GM12878 (cell line): ENCODE results near the gene LSM3. TPM values are rescaled to one million over a fixed set of nuclear protein-coding genes. Genes with fewer than 3 reads are reported as not detected.

Experiments used
- ATAC-seq: fragments of 200-7000 bp; cut with Tn5 transposase; 3 replicates; pipeline ENCODE4 v1.9.1; 2020; ENCODE audit warnings: mild to moderate bottlenecking, moderate library complexity
- BruUV-seq: library from RNA; stranded (reverse); fragments of 400-500 nt; replicated peaks from 2 replicates; lab custom pipeline; 2021; lab: Mats Ljungman, UMichigan
- CTCF ChIA-PET: fragments of 300-600 bp; sonication (Branson Sonifier 250); formaldehyde crosslinking; extraction: SDS; loops from one replicate; lab custom pipeline; 2021; ENCODE audit warnings: inconsistent platforms; lab: Yijun Ruan, JAX
- POLR2A ChIA-PET: fragments of 350-600 bp; formaldehyde crosslinking; extraction: SDS; loops from one replicate; lab custom pipeline; 2021; ENCODE audit warnings: inconsistent platforms; lab: Charles Lee
- RAD21 ChIA-PET: fragments of 300-600 bp; sonication (Branson Sonifier 250); formaldehyde crosslinking; loops from one replicate; lab custom pipeline; 2023; ENCODE audit warnings: antibody characterized with exemption; ENCODE audit not compliant: unreplicated experiment; lab: Charles Lee
- SMC1A ChIA-PET: fragments of 300-600 bp; sonication (Branson Sonifier 250); formaldehyde crosslinking; loops from one replicate; lab custom pipeline; 2023; ENCODE audit not compliant: unreplicated experiment, uncharacterized antibody; lab: Charles Lee
- DNase-seq: peaks from one replicate; pipeline ENCODE4 v3.0.0-alpha.2; 2011; ENCODE audit warnings: low read depth, low spot score
- FAIRE-seq: peaks from 3 replicates; lab custom pipeline; 2011; peaks lifted over from hg19 to GRCh38; lab: Jason Lieb, UNC
- H2AFZ ChIP-seq: 2 replicates; pipeline ENCODE4 v1.6.0; 2011; ENCODE audit warnings: low read depth, low read length, control low read depth; ENCODE audit not compliant: control insufficient read depth
- H3K27ac ChIP-seq: 2 replicates; pipeline ENCODE4 v1.5.1; 2011; ENCODE audit warnings: control low read depth; ENCODE audit not compliant: control insufficient read depth, insufficient read depth
- H3K27me3 ChIP-seq, 2 experiments: replicated peaks in 1 of 2; 2 replicates each; pipeline versions ENCODE4 v1.6.0 to v1.6.1; 2011; ENCODE audit warnings: low read length in 1 of 2; ENCODE audit not compliant: control insufficient read depth in 2 of 2, insufficient read depth in 2 of 2
- H3K36me3 ChIP-seq, 2 experiments: 2 replicates each; pipeline ENCODE4 v1.5.1; 2011; ENCODE audit warnings: low read length in 1 of 2; ENCODE audit not compliant: control insufficient read depth in 2 of 2, insufficient read depth in 2 of 2
- H3K4me1 ChIP-seq: 2 replicates; pipeline ENCODE4 v1.6.1; 2011; ENCODE audit warnings: mild to moderate bottlenecking, low read length, moderate library complexity, mixed read lengths; ENCODE audit not compliant: control insufficient read depth, insufficient read depth
- H3K4me2 ChIP-seq: 2 replicates; pipeline ENCODE4 v1.6.0; 2011; ENCODE audit warnings: control low read depth; ENCODE audit not compliant: control insufficient read depth, insufficient read depth
- H3K4me3 ChIP-seq: fragments of 200-600 bp; sonication (generic); 2 replicates; pipeline ENCODE4 v1.5.1; 2016
- H3K79me2 ChIP-seq: 2 replicates; pipeline ENCODE4 v1.6.0; 2011; ENCODE audit warnings: low read length; ENCODE audit not compliant: control insufficient read depth, insufficient read depth
- H3K9ac ChIP-seq: 2 replicates; pipeline ENCODE4 v1.8.0; 2011; ENCODE audit warnings: low read length, control low read depth, mixed read lengths; ENCODE audit not compliant: control insufficient read depth, insufficient read depth
- H3K9me3 ChIP-seq: replicated peaks from 3 replicates; pipeline ENCODE4 v1.5.1; 2011; ENCODE audit warnings: mild to moderate bottlenecking, low read length; ENCODE audit not compliant: control insufficient read depth, insufficient read depth
- H4K20me1 ChIP-seq: 2 replicates; pipeline ENCODE4 v1.6.0; 2011; ENCODE audit not compliant: control insufficient read depth, insufficient read depth
- ASH2L ChIP-seq: fragments of 300-600, 200-600 bp; sonication (generic); IDR thresholded peaks from 2 replicates; pipeline ENCODE4 v1.6.1; 2017; ENCODE audit warnings: low read depth, mild to moderate bottlenecking, borderline replicate concordance
- CBX3 ChIP-seq: fragments of 200-600 bp; sonication (generic); IDR thresholded peaks from 2 replicates; pipeline ENCODE4 v1.6.1; 2016; ENCODE audit warnings: low read depth, borderline replicate concordance
- CHD1 ChIP-seq: IDR thresholded peaks from 2 replicates; pipeline ENCODE4 v1.6.1; 2012; ENCODE audit warnings: low read depth, low read length, improper control_type of control experiment
- CHD4 ChIP-seq: fragments of 200-600 bp; sonication (generic); IDR thresholded peaks from 2 replicates; pipeline ENCODE4 v1.6.1; 2016; ENCODE audit warnings: mild to moderate bottlenecking
- DPF2 ChIP-seq: fragments of 450-650 bp; IDR thresholded peaks from 2 replicates; pipeline ENCODE4 v1.6.1; 2017; ENCODE audit warnings: mild to moderate bottlenecking
- HDAC2 ChIP-seq: fragments of 200-600 bp; sonication (generic); IDR thresholded peaks from 2 replicates; pipeline ENCODE4 v1.6.1; 2017
- IKZF2 ChIP-seq, 2 experiments: fragments of 450-650 bp; IDR thresholded peaks; 2 replicates each; pipeline ENCODE4 v1.6.1; 2017; ENCODE audit warnings: mild to moderate bottlenecking in 2 of 2, moderate library complexity in 2 of 2
- IRF4 ChIP-seq: IDR thresholded peaks from 2 replicates; pipeline ENCODE4 v1.6.1; 2011; ENCODE audit warnings: low read depth, low read length
- LARP7 ChIP-seq: fragments of 450-650 bp; IDR thresholded peaks from 2 replicates; pipeline ENCODE4 v1.6.1; 2017; ENCODE audit warnings: mild to moderate bottlenecking
- MEF2B ChIP-seq: fragments of 450-650 bp; IDR thresholded peaks from 2 replicates; pipeline ENCODE4 v1.6.1; 2018; ENCODE audit warnings: mild to moderate bottlenecking, moderate library complexity; ENCODE audit not compliant: partially characterized antibody, poor library complexity, severe bottlenecking
- MYB ChIP-seq: fragments of 150-350 bp; IDR thresholded peaks from 2 replicates; pipeline ENCODE4 v1.6.1; 2014; ENCODE audit warnings: mild to moderate bottlenecking, low read depth, low read length, borderline replicate concordance
- RBBP5 ChIP-seq: fragments of 200-600 bp; sonication (generic); conservative IDR thresholded peaks from 2 replicates; pipeline ENCODE4 v1.6.1; 2016
- SIX5 ChIP-seq: IDR thresholded peaks from 2 replicates; pipeline ENCODE4 v1.6.1; 2011; ENCODE audit warnings: mild to moderate bottlenecking, low read depth, low read length, moderate library complexity; ENCODE audit not compliant: severe bottlenecking
- SMAD5 ChIP-seq: IDR thresholded peaks from 2 replicates; pipeline ENCODE4 v1.6.1; 2016; ENCODE audit warnings: antibody characterized with exemption, low read depth
- TARDBP ChIP-seq: IDR thresholded peaks from 2 replicates; pipeline ENCODE4 v1.6.1; 2016; ENCODE audit warnings: borderline replicate concordance
- WRNIP1 ChIP-seq: IDR thresholded peaks from 2 replicates; pipeline ENCODE4 v1.6.1; 2011; ENCODE audit warnings: low read depth, low read length, improper control_type of control experiment, borderline replicate concordance
- ZNF24 ChIP-seq: fragments of 450-650 bp; IDR thresholded peaks from 2 replicates; pipeline ENCODE4 v1.6.1; 2017; ENCODE audit warnings: antibody characterized with exemption, mild to moderate bottlenecking
- ZNF274 ChIP-seq: IDR thresholded peaks from one replicate; pipeline ENCODE4 v1.8.0; 2011; ENCODE audit not compliant: insufficient read length, insufficient read depth
- WGBS: methylation state at CpG from one replicate; pipeline ENCODE4 v1.1.6; 2016; ENCODE audit warnings: low lambda C conversion rate; ENCODE audit not compliant: insufficient replicate concordance, insufficient coverage; ENCODE audit errors: missing lambda C conversion rate; 5-methylcytosine and 5-hydroxymethylcytosine counted together
- in situ Hi-C: fragments of 300-500 bp; cut with MboI; formaldehyde crosslinking; loops from 9 replicates; pipeline ENCODE4 v1.14.3; 2018; ENCODE audit warnings: mixed read lengths
- intact Hi-C: fragments of 100-400 bp; cut with micrococcal nuclease; formaldehyde crosslinking; loops from one replicate; pipeline ENCODE4 v1.14.2; 2022; ENCODE audit not compliant: unreplicated experiment
- polyA plus RNA-seq, 11 experiments: library from polyadenylated mRNA; depleted of rRNA in 4 of 11; unstranded in 6 of 11; stranded (reverse) in 5 of 11; fragments of >200 nt; fragmentation: Nextera tagmentation in 4 of 11; fragmentation: Illumina TruSeq in 1 of 11; extraction: Ambion mirVana in 4 of 11; extraction: Trizol in 1 of 11; gene quantifications; 1 replicate in 1 of 11; 2 replicates in 10 of 11; pipeline versions ENCODE4 v1.2.1 to v1.2.3, GENCODE V29; 2011 to 2016; ENCODE audit warnings: inconsistent platforms in 2 of 11, missing spikeins in 2 of 11, low read depth in 1 of 11
- total RNA-seq, 4 experiments: library from RNA; depleted of rRNA in 3 of 4; stranded (reverse); fragments of >200 nt in 3 of 4; fragmentation: Illumina TruSeq in 1 of 4; extraction: Trizol in 1 of 4; gene quantifications; 2 replicates each; pipeline versions ENCODE4 v1.2.1 to v1.2.3, GENCODE V29; 2013 to 2021
- TF ChIP-seq, protein P1 (sequence below): fragments of 150-350 bp; IDR thresholded peaks from 2 replicates; pipeline ENCODE4 v1.6.1; 2016; ENCODE audit warnings: low read depth, low read length
- TF ChIP-seq, protein P2 (sequence below): fragments of 450-650 bp; IDR thresholded peaks from 2 replicates; pipeline ENCODE4 v1.6.1; 2017; ENCODE audit warnings: mild to moderate bottlenecking, moderate library complexity

The LSM3 gene
- total and polyA plus RNA-seq, 10 of the 15 experiments (the other 5 are each of a cell fraction or from before 2014, with no cell fraction given): 15.5 to 111 (median 29.1) TPM

DNA sequence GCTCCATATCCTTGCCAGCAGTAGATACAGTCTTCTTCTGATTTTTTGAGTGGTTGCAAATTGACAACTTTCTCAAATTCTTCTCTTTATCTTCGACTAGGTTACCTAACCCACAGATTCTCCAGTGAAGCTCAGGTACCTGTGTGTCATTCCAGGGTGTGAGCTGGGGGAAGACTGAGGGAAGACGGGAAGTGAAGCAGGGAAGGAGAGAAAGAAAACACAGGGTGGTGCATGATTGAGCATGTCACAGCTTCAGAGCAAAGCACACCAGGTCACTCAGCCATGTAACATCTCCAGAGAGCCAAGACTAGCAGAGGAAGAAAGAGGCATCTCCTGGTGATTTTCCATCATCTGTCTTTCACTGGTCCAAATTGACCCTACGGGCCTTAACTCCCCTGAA, 67.2 kb downstream of the LSM3 start:
- H3K27ac ChIP-seq: no peak overlapping the region
- H3K4me2 ChIP-seq: no peak overlapping the region
- H3K27me3 ChIP-seq: peaks cover 0 to 2% of the 10 kb centered on the region in 2 experiments; a peak in 1 of 4 replicates
- H3K36me3 ChIP-seq: no peaks in the 10 kb centered on the region
- POLR2A ChIA-PET: no interaction called here
- intact Hi-C loops (no loop called here), in situ Hi-C loops (no loop called here)
- no peak overlapping the region for H3K9ac ChIP-seq
- DNase-seq (no peak), FAIRE-seq (no peak), ATAC-seq (no peak)
- SMC1A ChIA-PET: interaction anchor here (0.7 kb wide), 1 partner anchor 27 kb away, joined by 3 read pairs; no protein-coding TSS in a partner anchor
- BruUV-seq: no TSS peak
- no peaks in the 10 kb centered on the region; the same call in 1 of the 2 replicates for H4K20me1 ChIP-seq
- RAD21 ChIA-PET: no interaction called here
- WGBS: 17% methylated on average over 3 of the region's 3 CpGs
- no peaks in the 10 kb centered on the region for H3K9me3 ChIP-seq
- no peak overlapping the region for H3K4me3 ChIP-seq
- TF ChIP-seq ZNF24 (no peak), IRF4 (no peak), MYB (no peak), SIX5 (no peak), HDAC2 (no peak), DPF2 (no peak), MEF2B (no peak), TARDBP (no peak), WRNIP1 (no peak), CHD1 (no peak), ASH2L (no peak), ZNF274 (no peak), CHD4 (no peak), LARP7 (no peak), IKZF2 (IDR thresholded peaks at IDR 0.05) (no peak), CBX3 (no peak), RBBP5 (no peak), SMAD5 (no peak)
- TF ChIP-seq, protein P1, sequence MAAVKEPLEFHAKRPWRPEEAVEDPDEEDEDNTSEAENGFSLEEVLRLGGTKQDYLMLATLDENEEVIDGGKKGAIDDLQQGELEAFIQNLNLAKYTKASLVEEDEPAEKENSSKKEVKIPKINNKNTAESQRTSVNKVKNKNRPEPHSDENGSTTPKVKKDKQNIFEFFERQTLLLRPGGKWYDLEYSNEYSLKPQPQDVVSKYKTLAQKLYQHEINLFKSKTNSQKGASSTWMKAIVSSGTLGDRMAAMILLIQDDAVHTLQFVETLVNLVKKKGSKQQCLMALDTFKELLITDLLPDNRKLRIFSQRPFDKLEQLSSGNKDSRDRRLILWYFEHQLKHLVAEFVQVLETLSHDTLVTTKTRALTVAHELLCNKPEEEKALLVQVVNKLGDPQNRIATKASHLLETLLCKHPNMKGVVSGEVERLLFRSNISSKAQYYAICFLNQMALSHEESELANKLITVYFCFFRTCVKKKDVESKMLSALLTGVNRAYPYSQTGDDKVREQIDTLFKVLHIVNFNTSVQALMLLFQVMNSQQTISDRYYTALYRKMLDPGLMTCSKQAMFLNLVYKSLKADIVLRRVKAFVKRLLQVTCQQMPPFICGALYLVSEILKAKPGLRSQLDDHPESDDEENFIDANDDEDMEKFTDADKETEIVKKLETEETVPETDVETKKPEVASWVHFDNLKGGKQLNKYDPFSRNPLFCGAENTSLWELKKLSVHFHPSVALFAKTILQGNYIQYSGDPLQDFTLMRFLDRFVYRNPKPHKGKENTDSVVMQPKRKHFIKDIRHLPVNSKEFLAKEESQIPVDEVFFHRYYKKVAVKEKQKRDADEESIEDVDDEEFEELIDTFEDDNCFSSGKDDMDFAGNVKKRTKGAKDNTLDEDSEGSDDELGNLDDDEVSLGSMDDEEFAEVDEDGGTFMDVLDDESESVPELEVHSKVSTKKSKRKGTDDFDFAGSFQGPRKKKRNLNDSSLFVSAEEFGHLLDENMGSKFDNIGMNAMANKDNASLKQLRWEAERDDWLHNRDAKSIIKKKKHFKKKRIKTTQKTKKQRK: no peak
- TF ChIP-seq, protein P2, sequence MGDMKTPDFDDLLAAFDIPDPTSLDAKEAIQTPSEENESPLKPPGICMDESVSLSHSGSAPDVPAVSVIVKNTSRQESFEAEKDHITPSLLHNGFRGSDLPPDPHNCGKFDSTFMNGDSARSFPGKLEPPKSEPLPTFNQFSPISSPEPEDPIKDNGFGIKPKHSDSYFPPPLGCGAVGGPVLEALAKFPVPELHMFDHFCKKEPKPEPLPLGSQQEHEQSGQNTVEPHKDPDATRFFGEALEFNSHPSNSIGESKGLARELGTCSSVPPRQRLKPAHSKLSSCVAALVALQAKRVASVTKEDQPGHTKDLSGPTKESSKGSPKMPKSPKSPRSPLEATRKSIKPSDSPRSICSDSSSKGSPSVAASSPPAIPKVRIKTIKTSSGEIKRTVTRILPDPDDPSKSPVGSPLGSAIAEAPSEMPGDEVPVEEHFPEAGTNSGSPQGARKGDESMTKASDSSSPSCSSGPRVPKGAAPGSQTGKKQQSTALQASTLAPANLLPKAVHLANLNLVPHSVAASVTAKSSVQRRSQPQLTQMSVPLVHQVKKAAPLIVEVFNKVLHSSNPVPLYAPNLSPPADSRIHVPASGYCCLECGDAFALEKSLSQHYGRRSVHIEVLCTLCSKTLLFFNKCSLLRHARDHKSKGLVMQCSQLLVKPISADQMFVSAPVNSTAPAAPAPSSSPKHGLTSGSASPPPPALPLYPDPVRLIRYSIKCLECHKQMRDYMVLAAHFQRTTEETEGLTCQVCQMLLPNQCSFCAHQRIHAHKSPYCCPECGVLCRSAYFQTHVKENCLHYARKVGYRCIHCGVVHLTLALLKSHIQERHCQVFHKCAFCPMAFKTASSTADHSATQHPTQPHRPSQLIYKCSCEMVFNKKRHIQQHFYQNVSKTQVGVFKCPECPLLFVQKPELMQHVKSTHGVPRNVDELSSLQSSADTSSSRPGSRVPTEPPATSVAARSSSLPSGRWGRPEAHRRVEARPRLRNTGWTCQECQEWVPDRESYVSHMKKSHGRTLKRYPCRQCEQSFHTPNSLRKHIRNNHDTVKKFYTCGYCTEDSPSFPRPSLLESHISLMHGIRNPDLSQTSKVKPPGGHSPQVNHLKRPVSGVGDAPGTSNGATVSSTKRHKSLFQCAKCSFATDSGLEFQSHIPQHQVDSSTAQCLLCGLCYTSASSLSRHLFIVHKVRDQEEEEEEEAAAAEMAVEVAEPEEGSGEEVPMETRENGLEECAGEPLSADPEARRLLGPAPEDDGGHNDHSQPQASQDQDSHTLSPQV: no peak
- CTCF ChIA-PET: interaction anchor here (1.1 to 1.5 kb wide), 2 partner anchors 16 to 42 kb away, joined by 3 to 6 read pairs; no protein-coding TSS in a partner anchor
- H3K4me1 ChIP-seq: no peaks in the 10 kb centered on the region
- H3K79me2 ChIP-seq: no peaks in the 10 kb centered on the region
- no peak overlapping the region for H2AFZ ChIP-seq
